ENCODE data around the gene SAMD14.

The SAMD14 gene

DNA sequence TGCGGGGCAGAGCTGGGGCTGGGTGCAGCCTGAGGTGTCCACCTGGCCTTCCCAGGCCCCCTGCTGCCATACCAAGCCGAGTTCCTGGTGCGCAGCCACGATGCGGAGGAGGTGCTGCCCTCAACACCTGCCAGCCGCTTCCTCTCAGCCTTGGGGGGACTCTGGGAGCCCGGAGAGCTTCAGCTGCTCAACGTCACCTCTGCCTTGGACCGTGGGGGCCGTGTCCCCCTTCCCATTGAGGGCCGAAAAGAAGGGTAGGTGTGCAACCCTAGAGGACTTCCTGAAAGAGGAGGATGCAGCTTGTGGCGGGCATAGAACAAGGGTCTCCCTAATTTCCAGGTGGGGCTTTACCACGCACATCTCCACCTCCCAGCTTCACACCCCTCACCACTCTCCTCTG lies 38.4 kb upstream of the SAMD14 start:
- ATAC-seq = no peak
- TF ChIP-seq ZNF565 (CRISPR knock-in tag; conservative IDR thresholded peaks at IDR 0.05; ENCODE audit: low read depth) (no peak), ZFP3 (CRISPR knock-in tag; IDR thresholded peaks at IDR 0.05) (no peak), CSDC2 (CRISPR knock-in tag; IDR thresholded peaks at IDR 0.05) (no peak), TCF4 (CRISPR knock-in tag; IDR thresholded peaks at IDR 0.05; ENCODE audit: borderline replicate concordance) (no peak), RARB (CRISPR knock-in tag; IDR thresholded peaks at IDR 0.05) (no peak), ARNTL (CRISPR knock-in tag; IDR thresholded peaks at IDR 0.05; ENCODE audit: borderline replicate concordance, low read depth) (no peak), PPARA (CRISPR knock-in tag; IDR thresholded peaks at IDR 0.05; ENCODE audit: borderline replicate concordance) (no peak), ESRRG (CRISPR knock-in tag; IDR thresholded peaks at IDR 0.05) (no peak), ZFP30 (CRISPR knock-in tag; IDR thresholded peaks at IDR 0.05) (no peak), ZNF70 (CRISPR knock-in tag; IDR thresholded peaks at IDR 0.05) (no peak), BACH2 (CRISPR knock-in tag; IDR thresholded peaks at IDR 0.05; ENCODE audit: borderline replicate concordance) (no peak), ISL1 (CRISPR knock-in tag; IDR thresholded peaks at IDR 0.05) (no peak), ZNF8 (CRISPR knock-in tag; IDR thresholded peaks at IDR 0.05) (no peak)
- TF ChIP-seq, protein P1, sequence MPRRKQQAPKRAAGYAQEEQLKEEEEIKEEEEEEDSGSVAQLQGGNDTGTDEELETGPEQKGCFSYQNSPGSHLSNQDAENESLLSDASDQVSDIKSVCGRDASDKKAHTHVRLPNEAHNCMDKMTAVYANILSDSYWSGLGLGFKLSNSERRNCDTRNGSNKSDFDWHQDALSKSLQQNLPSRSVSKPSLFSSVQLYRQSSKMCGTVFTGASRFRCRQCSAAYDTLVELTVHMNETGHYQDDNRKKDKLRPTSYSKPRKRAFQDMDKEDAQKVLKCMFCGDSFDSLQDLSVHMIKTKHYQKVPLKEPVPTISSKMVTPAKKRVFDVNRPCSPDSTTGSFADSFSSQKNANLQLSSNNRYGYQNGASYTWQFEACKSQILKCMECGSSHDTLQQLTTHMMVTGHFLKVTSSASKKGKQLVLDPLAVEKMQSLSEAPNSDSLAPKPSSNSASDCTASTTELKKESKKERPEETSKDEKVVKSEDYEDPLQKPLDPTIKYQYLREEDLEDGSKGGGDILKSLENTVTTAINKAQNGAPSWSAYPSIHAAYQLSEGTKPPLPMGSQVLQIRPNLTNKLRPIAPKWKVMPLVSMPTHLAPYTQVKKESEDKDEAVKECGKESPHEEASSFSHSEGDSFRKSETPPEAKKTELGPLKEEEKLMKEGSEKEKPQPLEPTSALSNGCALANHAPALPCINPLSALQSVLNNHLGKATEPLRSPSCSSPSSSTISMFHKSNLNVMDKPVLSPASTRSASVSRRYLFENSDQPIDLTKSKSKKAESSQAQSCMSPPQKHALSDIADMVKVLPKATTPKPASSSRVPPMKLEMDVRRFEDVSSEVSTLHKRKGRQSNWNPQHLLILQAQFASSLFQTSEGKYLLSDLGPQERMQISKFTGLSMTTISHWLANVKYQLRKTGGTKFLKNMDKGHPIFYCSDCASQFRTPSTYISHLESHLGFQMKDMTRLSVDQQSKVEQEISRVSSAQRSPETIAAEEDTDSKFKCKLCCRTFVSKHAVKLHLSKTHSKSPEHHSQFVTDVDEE (CRISPR knock-in tag; IDR thresholded peaks at IDR 0.05) = no peak
- TF ChIP-seq, protein P2, sequence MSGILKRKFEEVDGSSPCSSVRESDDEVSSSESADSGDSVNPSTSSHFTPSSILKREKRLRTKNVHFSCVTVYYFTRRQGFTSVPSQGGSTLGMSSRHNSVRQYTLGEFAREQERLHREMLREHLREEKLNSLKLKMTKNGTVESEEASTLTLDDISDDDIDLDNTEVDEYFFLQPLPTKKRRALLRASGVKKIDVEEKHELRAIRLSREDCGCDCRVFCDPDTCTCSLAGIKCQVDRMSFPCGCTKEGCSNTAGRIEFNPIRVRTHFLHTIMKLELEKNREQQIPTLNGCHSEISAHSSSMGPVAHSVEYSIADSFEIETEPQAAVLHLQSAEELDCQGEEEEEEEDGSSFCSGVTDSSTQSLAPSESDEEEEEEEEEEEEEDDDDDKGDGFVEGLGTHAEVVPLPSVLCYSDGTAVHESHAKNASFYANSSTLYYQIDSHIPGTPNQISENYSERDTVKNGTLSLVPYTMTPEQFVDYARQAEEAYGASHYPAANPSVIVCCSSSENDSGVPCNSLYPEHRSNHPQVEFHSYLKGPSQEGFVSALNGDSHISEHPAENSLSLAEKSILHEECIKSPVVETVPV (CRISPR knock-in tag; IDR thresholded peaks at IDR 0.05) = no peak
- TF ChIP-seq, protein P3, sequence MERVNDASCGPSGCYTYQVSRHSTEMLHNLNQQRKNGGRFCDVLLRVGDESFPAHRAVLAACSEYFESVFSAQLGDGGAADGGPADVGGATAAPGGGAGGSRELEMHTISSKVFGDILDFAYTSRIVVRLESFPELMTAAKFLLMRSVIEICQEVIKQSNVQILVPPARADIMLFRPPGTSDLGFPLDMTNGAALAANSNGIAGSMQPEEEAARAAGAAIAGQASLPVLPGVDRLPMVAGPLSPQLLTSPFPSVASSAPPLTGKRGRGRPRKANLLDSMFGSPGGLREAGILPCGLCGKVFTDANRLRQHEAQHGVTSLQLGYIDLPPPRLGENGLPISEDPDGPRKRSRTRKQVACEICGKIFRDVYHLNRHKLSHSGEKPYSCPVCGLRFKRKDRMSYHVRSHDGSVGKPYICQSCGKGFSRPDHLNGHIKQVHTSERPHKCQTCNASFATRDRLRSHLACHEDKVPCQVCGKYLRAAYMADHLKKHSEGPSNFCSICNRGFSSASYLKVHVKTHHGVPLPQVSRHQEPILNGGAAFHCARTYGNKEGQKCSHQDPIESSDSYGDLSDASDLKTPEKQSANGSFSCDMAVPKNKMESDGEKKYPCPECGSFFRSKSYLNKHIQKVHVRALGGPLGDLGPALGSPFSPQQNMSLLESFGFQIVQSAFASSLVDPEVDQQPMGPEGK (CRISPR knock-in tag; IDR thresholded peaks at IDR 0.05; ENCODE audit: borderline replicate concordance) = no peak

DNA sequence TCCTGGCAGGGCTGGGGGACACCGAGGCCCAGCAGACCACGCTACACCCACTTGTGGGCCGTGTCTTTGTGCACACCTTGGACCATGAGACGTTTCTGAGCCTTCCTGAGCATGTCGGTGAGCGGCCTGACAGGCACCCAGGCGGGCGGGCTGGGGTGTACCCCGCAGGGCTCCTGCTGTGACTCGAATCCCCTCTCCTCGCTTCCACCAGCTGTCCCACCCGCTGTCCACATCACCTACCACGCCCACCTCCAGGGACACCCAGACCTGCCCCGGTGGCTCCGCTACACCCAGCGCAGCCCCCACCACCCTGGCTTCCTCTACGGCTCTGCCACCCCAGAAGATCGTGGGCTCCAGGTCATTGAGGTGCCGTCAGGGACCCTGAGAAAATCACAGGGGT lies 37.4 kb upstream of the SAMD14 start:
- ATAC-seq = no peak

More for the DNA sequence above, 37.4 kb upstream of the SAMD14 start:
- TF ChIP-seq, protein P4, sequence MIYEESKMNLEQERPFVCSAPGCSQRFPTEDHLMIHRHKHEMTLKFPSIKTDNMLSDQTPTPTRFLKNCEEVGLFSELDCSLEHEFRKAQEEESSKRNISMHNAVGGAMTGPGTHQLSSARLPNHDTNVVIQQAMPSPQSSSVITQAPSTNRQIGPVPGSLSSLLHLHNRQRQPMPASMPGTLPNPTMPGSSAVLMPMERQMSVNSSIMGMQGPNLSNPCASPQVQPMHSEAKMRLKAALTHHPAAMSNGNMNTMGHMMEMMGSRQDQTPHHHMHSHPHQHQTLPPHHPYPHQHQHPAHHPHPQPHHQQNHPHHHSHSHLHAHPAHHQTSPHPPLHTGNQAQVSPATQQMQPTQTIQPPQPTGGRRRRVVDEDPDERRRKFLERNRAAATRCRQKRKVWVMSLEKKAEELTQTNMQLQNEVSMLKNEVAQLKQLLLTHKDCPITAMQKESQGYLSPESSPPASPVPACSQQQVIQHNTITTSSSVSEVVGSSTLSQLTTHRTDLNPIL (CRISPR knock-in tag; IDR thresholded peaks at IDR 0.05; ENCODE audit: low read depth) = no peak
- TF ChIP-seq, protein P1 (CRISPR knock-in tag; IDR thresholded peaks at IDR 0.05) = no peak
- TF ChIP-seq ZFP3 (CRISPR knock-in tag; IDR thresholded peaks at IDR 0.05) (no peak), CSDC2 (CRISPR knock-in tag; IDR thresholded peaks at IDR 0.05) (no peak), ZC3H10 (CRISPR knock-in tag; IDR thresholded peaks at IDR 0.05) (no peak), OSR1 (CRISPR knock-in tag; IDR thresholded peaks at IDR 0.05) (no peak), TCF4 (CRISPR knock-in tag; IDR thresholded peaks at IDR 0.05; ENCODE audit: borderline replicate concordance) (no peak), RARB (CRISPR knock-in tag; IDR thresholded peaks at IDR 0.05) (no peak), ZNF565 (CRISPR knock-in tag; conservative IDR thresholded peaks at IDR 0.05; ENCODE audit: low read depth) (no peak), ARNTL (CRISPR knock-in tag; IDR thresholded peaks at IDR 0.05; ENCODE audit: borderline replicate concordance, low read depth) (no peak), ISL1 (CRISPR knock-in tag; IDR thresholded peaks at IDR 0.05) (no peak), ZNF8 (CRISPR knock-in tag; IDR thresholded peaks at IDR 0.05) (no peak), BACH2 (CRISPR knock-in tag; IDR thresholded peaks at IDR 0.05; ENCODE audit: borderline replicate concordance) (no peak), GLIS3 (CRISPR knock-in tag; IDR thresholded peaks at IDR 0.05) (no peak), ZFP30 (CRISPR knock-in tag; IDR thresholded peaks at IDR 0.05) (no peak)
- TF ChIP-seq, protein P2 (CRISPR knock-in tag; IDR thresholded peaks at IDR 0.05) = no peak
